Measurements from ENCODE around the gene ZNF385B.

Gene ZNF385B

DNA sequence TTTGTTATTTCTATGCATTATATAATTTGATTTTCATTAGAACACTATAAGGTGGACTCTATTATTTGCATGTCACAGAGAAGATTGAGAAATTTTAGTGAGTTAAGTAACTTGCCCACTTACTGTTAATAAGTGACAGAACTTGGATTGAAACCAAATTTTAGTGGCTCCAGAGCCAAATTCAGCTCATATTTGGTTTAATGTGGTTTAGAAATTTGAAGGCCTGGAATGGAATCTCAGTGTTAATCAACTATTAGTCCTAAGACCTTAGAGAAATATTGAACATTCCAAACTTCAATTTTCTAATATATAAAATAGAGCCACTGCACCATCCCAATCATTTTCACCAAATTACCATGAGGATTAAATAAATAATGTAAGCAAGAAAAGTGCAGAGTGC is 281.6 kb downstream of the ZNF385B start:
- TF ChIP-seq, protein P1, sequence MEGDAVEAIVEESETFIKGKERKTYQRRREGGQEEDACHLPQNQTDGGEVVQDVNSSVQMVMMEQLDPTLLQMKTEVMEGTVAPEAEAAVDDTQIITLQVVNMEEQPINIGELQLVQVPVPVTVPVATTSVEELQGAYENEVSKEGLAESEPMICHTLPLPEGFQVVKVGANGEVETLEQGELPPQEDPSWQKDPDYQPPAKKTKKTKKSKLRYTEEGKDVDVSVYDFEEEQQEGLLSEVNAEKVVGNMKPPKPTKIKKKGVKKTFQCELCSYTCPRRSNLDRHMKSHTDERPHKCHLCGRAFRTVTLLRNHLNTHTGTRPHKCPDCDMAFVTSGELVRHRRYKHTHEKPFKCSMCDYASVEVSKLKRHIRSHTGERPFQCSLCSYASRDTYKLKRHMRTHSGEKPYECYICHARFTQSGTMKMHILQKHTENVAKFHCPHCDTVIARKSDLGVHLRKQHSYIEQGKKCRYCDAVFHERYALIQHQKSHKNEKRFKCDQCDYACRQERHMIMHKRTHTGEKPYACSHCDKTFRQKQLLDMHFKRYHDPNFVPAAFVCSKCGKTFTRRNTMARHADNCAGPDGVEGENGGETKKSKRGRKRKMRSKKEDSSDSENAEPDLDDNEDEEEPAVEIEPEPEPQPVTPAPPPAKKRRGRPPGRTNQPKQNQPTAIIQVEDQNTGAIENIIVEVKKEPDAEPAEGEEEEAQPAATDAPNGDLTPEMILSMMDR (IDR thresholded peaks at IDR 0.05; ENCODE audit: low read depth, low read length): no peak
- no peak overlapping the region for H3K4me3 ChIP-seq (ENCODE audit: low read depth, low read length)

DNA sequence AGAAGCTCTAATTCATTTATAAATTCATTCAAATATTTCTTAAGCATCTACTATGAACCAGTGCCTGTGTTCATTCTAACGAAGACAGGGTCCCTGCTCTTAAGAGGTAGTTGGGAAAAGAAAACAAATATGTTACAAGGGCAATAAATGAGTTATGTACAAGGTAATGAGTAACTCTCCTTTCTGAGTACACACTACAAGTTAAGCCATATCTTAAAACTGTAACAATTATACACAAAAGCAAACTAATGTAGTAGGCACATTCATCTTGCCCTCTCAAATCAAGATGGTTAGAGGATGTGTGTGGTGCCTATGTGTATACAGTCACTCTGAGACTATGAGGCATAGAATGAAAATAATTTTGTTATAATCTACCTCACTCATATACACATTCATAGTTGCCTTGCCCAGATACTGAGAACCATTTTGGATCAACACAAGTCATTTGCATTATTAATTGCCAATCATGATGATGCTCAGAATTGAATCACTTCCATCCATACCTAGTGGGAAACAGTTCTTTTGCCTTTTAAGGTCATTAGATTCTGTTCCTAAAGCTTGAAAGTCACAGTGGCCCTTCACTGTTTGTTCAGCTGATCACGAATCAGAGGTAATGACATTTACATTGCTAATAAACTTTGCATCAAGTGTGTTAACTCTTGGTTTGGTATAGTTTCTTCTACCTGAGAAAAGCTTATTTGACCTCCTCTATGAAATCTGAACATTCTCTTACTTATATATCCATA is 283.1 kb downstream of the ZNF385B start:
- TF ChIP-seq, protein P1 (IDR thresholded peaks at IDR 0.05; ENCODE audit: low read depth, low read length): no peak
- no peak overlapping the region for H3K4me3 ChIP-seq (ENCODE audit: low read depth, low read length)

DNA sequence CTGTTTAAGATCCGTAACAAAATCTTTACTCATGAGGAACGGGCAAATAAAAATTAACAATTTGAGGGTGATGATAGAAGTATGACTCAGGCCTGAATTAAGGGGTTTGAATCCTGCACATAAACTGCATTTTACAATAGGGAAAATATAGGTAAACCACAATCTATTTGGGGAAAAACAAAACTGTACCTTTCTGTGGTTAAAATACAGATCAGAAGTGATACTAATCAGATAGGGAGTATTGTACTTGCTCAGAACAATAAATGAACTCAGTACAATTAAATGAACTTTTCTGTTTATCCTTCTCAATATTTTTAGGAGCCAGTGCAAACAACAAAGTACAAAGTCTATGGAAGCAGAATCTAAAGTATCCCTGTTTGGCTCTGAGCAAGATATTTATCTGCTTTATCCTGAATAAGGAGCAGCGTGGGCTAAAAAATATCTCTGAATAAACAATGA is 287.3 kb downstream of the ZNF385B start:
- H3K4me3 ChIP-seq (ENCODE audit: low read depth, low read length): no peak overlapping the region
- TF ChIP-seq, protein P1 (IDR thresholded peaks at IDR 0.05; ENCODE audit: low read depth, low read length): no peak

DNA sequence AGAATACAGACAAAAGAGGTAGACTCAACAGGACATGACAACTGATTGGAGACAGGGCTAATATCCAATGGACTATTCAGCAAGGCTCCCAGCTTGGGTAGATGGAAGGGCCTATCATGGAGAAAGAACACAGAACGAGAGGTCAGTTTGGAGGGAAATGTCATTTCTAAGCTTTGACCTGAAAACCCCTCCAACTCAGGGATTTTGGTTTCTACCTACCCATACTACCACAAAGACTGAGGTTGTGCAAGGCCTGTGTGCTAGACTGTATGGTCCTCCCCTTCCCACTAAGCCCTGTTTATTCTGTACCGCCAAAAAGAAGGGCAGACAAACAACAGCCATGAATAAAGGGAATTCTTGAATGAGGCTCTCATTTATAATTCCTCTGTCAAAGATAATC is 288.9 kb downstream of the ZNF385B start:
- H3K4me3 ChIP-seq (ENCODE audit: low read depth, low read length): no peak overlapping the region
- TF ChIP-seq, protein P1 (IDR thresholded peaks at IDR 0.05; ENCODE audit: low read depth, low read length): no peak

DNA sequence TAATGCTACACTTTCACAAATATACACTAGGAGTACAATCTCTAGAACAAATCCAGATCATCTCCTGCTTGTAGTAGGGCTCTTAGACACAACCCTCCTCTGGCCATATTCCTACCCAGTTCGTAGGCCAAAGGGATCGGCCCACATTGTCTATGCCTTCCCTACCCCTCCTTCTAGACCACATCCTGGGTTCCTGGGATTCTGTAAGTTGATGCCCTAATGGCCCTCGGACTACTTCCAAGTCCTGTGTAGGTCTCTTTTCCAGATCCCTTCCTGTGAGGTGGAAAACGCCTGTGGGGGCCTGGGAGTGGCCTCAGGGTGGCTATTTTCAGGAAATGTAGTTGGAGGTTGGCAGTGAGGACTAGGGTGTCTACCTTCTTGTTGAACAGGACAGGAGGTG is 289.7 kb downstream of the ZNF385B start:
- TF ChIP-seq, protein P1 (IDR thresholded peaks at IDR 0.05; ENCODE audit: low read depth, low read length): no peak
- H3K4me3 ChIP-seq (ENCODE audit: low read depth, low read length): no peak overlapping the region

DNA sequence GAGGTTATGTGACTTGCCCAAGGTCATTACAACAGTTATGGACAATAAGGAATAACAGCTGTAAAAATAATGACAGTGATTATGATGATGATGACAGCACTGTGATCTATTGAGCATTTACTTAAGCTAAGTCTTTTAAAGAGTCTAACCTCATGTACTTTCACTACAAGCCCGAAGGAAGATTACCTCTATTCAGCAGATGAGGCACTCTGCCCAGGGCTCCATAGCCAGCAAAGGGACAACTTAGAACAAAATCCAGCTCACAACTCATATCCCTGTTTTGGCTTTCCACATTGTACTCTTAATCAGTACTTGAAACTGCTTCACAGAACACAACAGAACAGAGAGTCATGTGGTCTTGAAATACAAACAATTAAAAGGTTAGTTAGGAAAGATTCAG is 290.2 kb downstream of the ZNF385B start:
- H3K4me3 ChIP-seq (ENCODE audit: low read depth, low read length): no peak overlapping the region
- TF ChIP-seq, protein P1 (IDR thresholded peaks at IDR 0.05; ENCODE audit: low read depth, low read length): no peak

DNA sequence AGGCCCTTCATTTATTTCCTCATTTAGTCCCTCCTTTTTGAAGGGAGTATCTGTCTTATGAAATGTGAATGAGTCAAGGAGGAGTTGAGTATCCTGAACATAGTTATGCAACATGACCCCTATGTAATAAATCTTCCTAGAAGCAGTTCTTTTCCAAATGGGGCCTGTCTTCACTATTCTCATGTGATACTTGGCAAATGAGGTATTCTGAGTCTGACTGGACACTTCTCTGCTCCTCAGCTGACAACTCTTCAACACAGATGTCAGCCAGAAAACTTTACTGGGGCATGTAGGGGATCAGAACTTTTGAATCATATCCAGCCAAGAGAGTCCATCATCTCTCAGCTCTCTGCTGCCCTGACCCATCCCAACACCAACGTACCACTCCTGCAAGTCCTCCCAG is 291.6 kb downstream of the ZNF385B start:
- no peak overlapping the region for H3K4me3 ChIP-seq (ENCODE audit: low read depth, low read length)
- TF ChIP-seq, protein P1 (IDR thresholded peaks at IDR 0.05; ENCODE audit: low read depth, low read length): no peak
